ENCODE results near the gene MCF2L2.

MCF2L2 gene

DNA sequence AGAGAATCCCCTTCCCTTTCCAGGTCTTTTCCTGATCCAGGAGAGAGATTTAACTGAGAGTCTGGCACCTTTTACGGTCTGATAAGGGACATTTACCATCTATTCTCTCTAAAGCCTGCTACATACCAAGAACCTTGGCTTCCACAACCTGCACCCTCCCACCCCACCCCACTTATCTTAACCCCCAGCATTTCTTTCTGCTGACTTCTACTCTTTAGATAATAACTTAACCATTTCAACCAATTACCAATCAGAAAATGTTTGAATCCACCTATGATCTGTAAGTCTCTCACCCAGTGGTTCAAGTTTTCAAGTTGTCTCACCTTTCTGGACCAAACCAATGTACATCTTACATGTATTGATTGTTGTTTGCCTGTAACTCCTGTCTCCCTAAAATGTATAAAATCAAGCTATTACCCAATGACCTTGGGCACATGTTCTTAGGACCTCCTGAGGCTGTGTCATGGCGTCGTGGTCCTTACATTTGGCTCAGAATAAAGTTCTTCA is 74.0 kb downstream of the MCF2L2 start:
- DNase-seq (ENCODE audit: low read depth): no peak
- TF ChIP-seq, protein P1, sequence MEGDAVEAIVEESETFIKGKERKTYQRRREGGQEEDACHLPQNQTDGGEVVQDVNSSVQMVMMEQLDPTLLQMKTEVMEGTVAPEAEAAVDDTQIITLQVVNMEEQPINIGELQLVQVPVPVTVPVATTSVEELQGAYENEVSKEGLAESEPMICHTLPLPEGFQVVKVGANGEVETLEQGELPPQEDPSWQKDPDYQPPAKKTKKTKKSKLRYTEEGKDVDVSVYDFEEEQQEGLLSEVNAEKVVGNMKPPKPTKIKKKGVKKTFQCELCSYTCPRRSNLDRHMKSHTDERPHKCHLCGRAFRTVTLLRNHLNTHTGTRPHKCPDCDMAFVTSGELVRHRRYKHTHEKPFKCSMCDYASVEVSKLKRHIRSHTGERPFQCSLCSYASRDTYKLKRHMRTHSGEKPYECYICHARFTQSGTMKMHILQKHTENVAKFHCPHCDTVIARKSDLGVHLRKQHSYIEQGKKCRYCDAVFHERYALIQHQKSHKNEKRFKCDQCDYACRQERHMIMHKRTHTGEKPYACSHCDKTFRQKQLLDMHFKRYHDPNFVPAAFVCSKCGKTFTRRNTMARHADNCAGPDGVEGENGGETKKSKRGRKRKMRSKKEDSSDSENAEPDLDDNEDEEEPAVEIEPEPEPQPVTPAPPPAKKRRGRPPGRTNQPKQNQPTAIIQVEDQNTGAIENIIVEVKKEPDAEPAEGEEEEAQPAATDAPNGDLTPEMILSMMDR (IDR thresholded peaks at IDR 0.05; ENCODE audit: low read length, missing control alignments): no peak
- no peak overlapping the region for H3K4me3 ChIP-seq (replicated peaks; ENCODE audit: low read depth, low read length)

DNA sequence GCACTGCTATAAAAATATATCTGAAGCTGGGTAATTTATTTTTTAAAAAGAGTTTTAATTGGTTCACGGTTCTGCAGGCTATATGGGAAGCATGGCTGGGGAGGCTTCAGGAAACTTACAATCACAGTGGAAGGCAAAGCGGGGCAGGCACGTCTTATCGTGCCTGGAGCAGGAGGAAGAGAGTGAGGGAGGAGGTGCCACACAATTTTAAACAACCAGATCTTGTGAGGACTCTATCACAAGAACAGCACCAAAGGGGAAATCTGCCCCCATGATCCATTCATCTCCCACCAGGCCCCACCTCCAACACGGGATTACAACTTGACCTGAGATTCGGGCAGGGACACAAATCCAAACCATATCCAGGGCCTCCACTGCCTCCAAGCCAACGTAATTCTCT is 75.0 kb downstream of the MCF2L2 start:
- H3K4me3 ChIP-seq (replicated peaks; ENCODE audit: low read depth, low read length): no peak overlapping the region
- TF ChIP-seq, protein P1 (IDR thresholded peaks at IDR 0.05; ENCODE audit: low read length, missing control alignments): no peak
- no peak for DNase-seq (ENCODE audit: low read depth)

DNA sequence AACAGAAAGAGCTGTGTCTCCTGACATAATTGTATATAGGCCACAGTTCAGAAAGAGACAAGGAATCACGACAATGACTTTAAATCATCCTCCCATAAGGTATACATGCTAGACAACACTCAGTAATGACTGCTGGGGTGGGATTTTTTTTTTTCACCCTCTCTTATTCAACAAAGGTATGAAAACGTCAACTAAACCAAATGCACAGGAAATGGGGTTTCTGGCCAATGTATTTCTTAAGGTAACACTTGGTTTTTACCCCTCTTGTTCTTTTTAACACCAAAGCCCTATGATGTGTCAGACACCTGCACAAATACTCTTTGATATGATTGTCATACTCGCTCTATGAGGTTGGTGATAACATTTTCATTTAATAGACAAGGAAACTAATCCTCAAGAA is 78.3 kb downstream of the MCF2L2 start:
- DNase-seq (ENCODE audit: low read depth): no peak
- H3K4me3 ChIP-seq (replicated peaks; ENCODE audit: low read depth, low read length): no peak overlapping the region
- TF ChIP-seq, protein P1 (IDR thresholded peaks at IDR 0.05; ENCODE audit: low read length, missing control alignments): no peak

DNA sequence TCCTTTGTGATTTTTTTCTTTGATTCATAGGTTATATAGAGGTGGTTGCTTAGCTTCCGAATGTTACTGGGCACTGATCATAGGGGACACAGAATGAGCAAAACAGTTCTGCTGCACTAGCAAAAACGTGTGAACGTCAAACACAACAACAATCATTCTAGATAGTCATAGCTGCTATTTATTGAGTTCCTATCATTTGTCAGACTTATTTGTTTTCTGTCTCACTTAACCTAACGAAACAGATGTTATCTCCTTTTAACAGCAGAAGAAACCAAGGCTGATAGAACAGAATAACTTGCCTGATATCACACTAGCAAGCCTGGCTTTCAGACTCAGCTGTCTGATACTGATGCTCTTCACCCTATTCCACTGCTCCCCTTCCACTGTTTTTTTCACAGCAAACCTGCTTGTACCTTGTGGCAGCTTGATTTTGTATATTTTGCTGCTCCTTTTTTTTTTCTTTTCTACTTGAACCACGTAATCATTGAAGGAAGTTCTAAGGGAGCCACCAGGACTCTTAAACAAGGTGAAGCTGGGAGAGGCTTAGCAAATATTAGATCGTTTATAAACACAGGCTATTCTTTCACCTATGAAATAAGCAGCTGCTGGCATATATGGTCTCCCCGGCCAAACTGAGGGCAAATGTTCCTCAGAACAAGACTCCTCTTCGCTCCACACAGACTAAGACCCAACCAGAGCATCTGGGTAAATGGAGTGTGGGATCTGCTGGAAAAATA is 78.8 kb downstream of the MCF2L2 start:
- no peak overlapping the region for H3K4me3 ChIP-seq (replicated peaks; ENCODE audit: low read depth, low read length)
- no peak for DNase-seq (ENCODE audit: low read depth)
- TF ChIP-seq, protein P1 (IDR thresholded peaks at IDR 0.05; ENCODE audit: low read length, missing control alignments): no peak

DNA sequence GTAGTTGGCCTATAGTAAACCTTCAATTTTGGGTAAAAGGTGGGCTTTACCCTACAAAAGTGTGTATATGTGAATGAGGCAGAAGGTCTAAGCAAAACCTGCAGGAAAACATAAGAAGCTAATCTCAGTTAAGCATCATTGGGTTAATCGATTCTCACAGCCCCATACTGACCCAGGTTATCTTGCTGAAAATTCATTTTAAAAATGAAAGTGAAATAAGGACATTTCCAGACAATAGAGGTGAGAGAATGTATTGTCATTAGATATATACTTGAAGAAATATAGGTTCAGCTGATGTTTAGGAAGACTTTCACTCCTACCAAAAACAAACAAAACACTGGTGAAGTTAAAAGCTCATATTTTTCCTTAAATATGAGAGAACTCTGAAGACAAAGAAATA is 85.6 kb downstream of the MCF2L2 start:
- H3K4me3 ChIP-seq (replicated peaks; ENCODE audit: low read depth, low read length): no peak overlapping the region
- TF ChIP-seq, protein P1 (IDR thresholded peaks at IDR 0.05; ENCODE audit: low read length, missing control alignments): no peak
- DNase-seq (ENCODE audit: low read depth): no peak

DNA sequence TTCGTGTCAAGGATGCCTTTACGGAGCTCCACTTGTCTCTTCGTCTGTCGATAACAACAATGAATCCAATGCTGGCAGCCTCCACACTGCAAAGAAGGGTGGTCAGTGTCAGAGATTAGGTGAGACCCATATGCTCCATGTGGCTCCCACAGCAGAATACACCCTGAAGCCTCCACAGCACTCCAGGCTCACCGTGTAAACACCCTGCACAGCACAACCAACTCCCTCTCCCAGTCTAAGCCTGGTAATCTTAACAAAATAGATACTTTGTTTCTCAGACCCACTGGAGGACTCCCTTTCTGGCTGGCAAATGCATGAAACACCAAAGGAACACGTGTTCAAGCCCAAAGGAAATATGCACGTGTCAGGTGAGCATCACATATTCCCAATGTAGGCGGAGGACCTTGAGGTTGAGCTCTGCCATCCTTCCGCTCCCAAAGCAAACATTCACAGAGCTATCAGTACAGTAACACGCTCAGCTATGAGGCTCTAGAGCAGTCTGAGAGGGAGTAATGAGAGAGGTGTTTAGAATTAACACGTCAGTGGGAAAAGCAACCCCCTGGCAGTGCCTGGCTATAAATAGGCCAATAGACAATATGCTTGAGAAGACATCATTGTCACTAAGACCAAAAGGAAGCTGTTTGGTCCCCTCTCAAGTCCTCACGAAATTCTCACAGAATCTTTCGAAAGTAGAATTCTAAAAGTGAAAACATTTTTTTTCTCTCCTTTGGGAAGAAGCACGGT is 86.7 kb downstream of the MCF2L2 start:
- no peak for DNase-seq (ENCODE audit: low read depth)
- TF ChIP-seq, protein P1 (IDR thresholded peaks at IDR 0.05; ENCODE audit: low read length, missing control alignments): no peak
- no peak overlapping the region for H3K4me3 ChIP-seq (replicated peaks; ENCODE audit: low read depth, low read length)
